Measurements from ENCODE around the gene KAT7.

The KAT7 gene

GRCh38 chr17:49788478-49789242 is at the start of gene KAT7:
Gene KAT7 (plus strand): TSS chr17:49788681. CDS start chr17:49788835, 154 bp downstream.
- H3K4me3 ChIP-seq (ENCODE audit: low read length) = peak within 1 kb of the TSS; percentile 90
- no peak for TF ChIP-seq ZNF274 (IDR thresholded peaks at IDR 0.05; ENCODE audit: low read depth, low read length)

GRCh38 chr17:49739641-49740271 is 48.7 kb upstream of the KAT7 start:
- TF ChIP-seq ZNF274 (IDR thresholded peaks at IDR 0.05; ENCODE audit: low read depth, low read length) = no peak
- H3K4me3 ChIP-seq (ENCODE audit: low read length) = peak overlapping the region; percentile 29; the same call in 1 of the 2 replicates

- no peak for TF ChIP-seq ZNF274 (IDR thresholded peaks at IDR 0.05; ENCODE audit: low read depth, low read length)
- peak overlapping the region; percentile 58; the same call in 1 of the 2 replicates for H3K4me3 ChIP-seq (ENCODE audit: low read length)
Measured at GRCh38 chr17:49741009-49741691, 47.3 kb upstream of the KAT7 start.

GRCh38 chr17:49741692-49742076 is 46.8 kb upstream of the KAT7 start:
- H3K4me3 ChIP-seq (ENCODE audit: low read length) = peak overlapping the region; percentile 58; the same call in 1 of the 2 replicates
- no peak for TF ChIP-seq ZNF274 (IDR thresholded peaks at IDR 0.05; ENCODE audit: low read depth, low read length)

GRCh38 chr17:49742166-49742638 is 46.3 kb upstream of the KAT7 start:
- H3K4me3 ChIP-seq (ENCODE audit: low read length) = peak overlapping the region; percentile 54; the same call in 1 of the 2 replicates
- TF ChIP-seq ZNF274 (IDR thresholded peaks at IDR 0.05; ENCODE audit: low read depth, low read length) = no peak

- peak overlapping the region; percentile 98; the same call in 1 of the 2 replicates for H3K4me3 ChIP-seq (ENCODE audit: low read length)
- no peak for TF ChIP-seq ZNF274 (IDR thresholded peaks at IDR 0.05; ENCODE audit: low read depth, low read length)
Measured at GRCh38 chr17:49745175-49746139, 43.0 kb upstream of the KAT7 start.

GRCh38 chr17:49746791-49747490 is 41.5 kb upstream of the KAT7 start:
- no peak for TF ChIP-seq ZNF274 (IDR thresholded peaks at IDR 0.05; ENCODE audit: low read depth, low read length)
- H3K4me3 ChIP-seq (ENCODE audit: low read length) = peak overlapping the region; percentile 98

GRCh38 chr17:49747632-49748031 is 40.8 kb upstream of the KAT7 start:
- peak overlapping the region; percentile 98; the same call in 1 of the 2 replicates for H3K4me3 ChIP-seq (ENCODE audit: low read length)

GRCh38 chr17:49748223-49748622 is 40.3 kb upstream of the KAT7 start:
- TF ChIP-seq ZNF274 (IDR thresholded peaks at IDR 0.05; ENCODE audit: low read depth, low read length) = no peak
- peak overlapping the region; percentile 98; the same call in 1 of the 2 replicates for H3K4me3 ChIP-seq (ENCODE audit: low read length)

More at GRCh38 chr17:49747632-49748031, 40.8 kb upstream of the KAT7 start:
- TF ChIP-seq ZNF274 (IDR thresholded peaks at IDR 0.05; ENCODE audit: low read depth, low read length) = no peak

GRCh38 chr17:49748791-49749190 is 39.7 kb upstream of the KAT7 start:
- no peak for TF ChIP-seq ZNF274 (IDR thresholded peaks at IDR 0.05; ENCODE audit: low read depth, low read length)
- H3K4me3 ChIP-seq (ENCODE audit: low read length) = peak overlapping the region; percentile 2; the same call in 1 of the 2 replicates

- TF ChIP-seq ZNF274 (IDR thresholded peaks at IDR 0.05; ENCODE audit: low read depth, low read length) = no peak
- H3K4me3 ChIP-seq (ENCODE audit: low read length) = no peak overlapping the region; the same call in 1 of the 2 replicates
Measured at GRCh38 chr17:49749730-49750129, 38.8 kb upstream of the KAT7 start.

- H3K4me3 ChIP-seq (ENCODE audit: low read length) = no peak overlapping the region
- no peak for TF ChIP-seq ZNF274 (IDR thresholded peaks at IDR 0.05; ENCODE audit: low read depth, low read length)
Measured at GRCh38 chr17:49752508-49752907, 36.0 kb upstream of the KAT7 start.
